Suprapubic skin (tissue), 4 donors: ENCODE measurements around the gene BGN. TPM values are rescaled to one million over a fixed set of nuclear protein-coding genes. Genes with fewer than 3 reads are reported as not detected.

Source experiments
- DNase-seq, 2 donors: peaks; one replicate each; pipeline ENCODE4 v3.0.0-alpha.2; 2019; ENCODE audit warnings: low spot score in 2 of 2
- H3K27ac ChIP-seq: fragments of 200-600 bp; sonication (generic); one replicate; pipeline ENCODE4 v1.5.1; 2019
- H3K27me3 ChIP-seq: fragments of 200-600 bp; sonication (generic); one replicate; pipeline ENCODE4 v1.5.1; 2019
- H3K36me3 ChIP-seq: fragments of 200-600 bp; sonication (generic); one replicate; pipeline ENCODE4 v1.5.1; 2019
- H3K4me1 ChIP-seq: fragments of 200-600 bp; sonication (generic); one replicate; pipeline ENCODE4 v1.5.1; 2019
- H3K4me3 ChIP-seq: fragments of 200-600 bp; sonication (generic); one replicate; pipeline ENCODE4 v1.5.1; 2019; ENCODE audit warnings: mild to moderate bottlenecking
- H3K9me3 ChIP-seq: fragments of 200-600 bp; sonication (generic); one replicate; pipeline ENCODE4 v1.5.1; 2019
- EP300 ChIP-seq: sonication (generic); formaldehyde crosslinking; IDR thresholded peaks from one replicate; pipeline ENCODE4 v1.6.1; 2017; ENCODE audit warnings: antibody characterized with exemption
- POLR2A ChIP-seq, 2 donors: fragments of 450-650 bp; IDR thresholded peaks; one replicate each; pipeline ENCODE4 v1.6.1; 2017; ENCODE audit warnings: antibody characterized with exemption in 2 of 2, mild to moderate bottlenecking in 2 of 2, moderate library complexity in 2 of 2
- POLR2AphosphoS5 ChIP-seq, 3 donors: sonication (generic); formaldehyde crosslinking; IDR thresholded peaks; one replicate each; pipeline ENCODE4 v1.6.1; 2017; ENCODE audit warnings: antibody characterized with exemption in 3 of 3
- WGBS: methylation state at CpG from one replicate; pipeline ENCODE4 v1.1.5; 2018; 5-methylcytosine and 5-hydroxymethylcytosine counted together
- total RNA-seq, 4 donors: library from RNA; depleted of rRNA; stranded (reverse); fragments of >200 nt; gene quantifications; one replicate each; pipeline ENCODE4 v1.1.0, GENCODE V29; 2016
- TF ChIP-seq, protein P1 (sequence below), 2 donors: fragments of 200-600 bp in 1 of 2; fragments of 450-650 bp in 1 of 2; sonication (generic) in 1 of 2; IDR thresholded peaks; one replicate each; pipeline ENCODE4 v1.5.1; 2016 to 2019; ENCODE audit warnings: antibody characterized with exemption in 2 of 2, mild to moderate bottlenecking in 1 of 2, moderate library complexity in 1 of 2

The BGN gene
- total RNA-seq, 4 donors from 2014 or later = 24.9 to 108 (median 67.3) TPM

DNA sequence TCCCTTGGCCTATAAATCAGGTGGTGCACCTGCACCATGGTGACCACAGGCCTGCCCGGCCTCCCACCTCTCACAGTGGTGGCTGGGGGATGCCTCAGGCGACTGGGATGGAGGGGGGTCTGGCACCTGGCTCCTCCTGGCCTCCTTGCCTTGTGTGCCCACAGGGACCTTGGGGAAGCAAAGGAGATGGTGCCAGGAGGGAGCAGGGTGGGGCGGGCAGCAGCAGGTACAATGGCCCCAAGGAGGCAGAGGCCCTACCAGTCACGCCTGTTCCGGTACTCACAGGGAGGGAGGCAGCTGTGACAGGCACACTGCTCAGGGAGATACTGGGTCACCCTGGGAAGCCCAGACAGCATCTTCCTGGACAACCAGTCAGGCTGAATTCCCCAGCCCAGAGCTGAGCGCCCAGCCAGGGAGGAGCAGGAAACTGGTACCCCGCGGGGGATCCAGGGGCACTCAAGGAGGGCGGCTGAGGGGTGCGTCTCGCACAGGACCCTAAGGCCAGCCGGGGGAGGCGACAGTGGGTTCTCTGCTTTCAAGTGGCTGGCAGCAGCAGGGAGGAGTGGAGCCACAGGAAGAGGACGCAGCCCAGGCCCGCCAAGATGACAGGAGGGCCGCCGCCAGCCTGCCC is 47.7 kb upstream of the BGN start:
- no peak overlapping the region for H3K27ac ChIP-seq
- no peak for DNase-seq
- 89% methylated on average over 17 of the region's 17 CpGs for WGBS
- no peak for TF ChIP-seq POLR2AphosphoS5 (IDR thresholded peaks at IDR 0.05)
- no peak for TF ChIP-seq EP300
- TF ChIP-seq, protein P1, sequence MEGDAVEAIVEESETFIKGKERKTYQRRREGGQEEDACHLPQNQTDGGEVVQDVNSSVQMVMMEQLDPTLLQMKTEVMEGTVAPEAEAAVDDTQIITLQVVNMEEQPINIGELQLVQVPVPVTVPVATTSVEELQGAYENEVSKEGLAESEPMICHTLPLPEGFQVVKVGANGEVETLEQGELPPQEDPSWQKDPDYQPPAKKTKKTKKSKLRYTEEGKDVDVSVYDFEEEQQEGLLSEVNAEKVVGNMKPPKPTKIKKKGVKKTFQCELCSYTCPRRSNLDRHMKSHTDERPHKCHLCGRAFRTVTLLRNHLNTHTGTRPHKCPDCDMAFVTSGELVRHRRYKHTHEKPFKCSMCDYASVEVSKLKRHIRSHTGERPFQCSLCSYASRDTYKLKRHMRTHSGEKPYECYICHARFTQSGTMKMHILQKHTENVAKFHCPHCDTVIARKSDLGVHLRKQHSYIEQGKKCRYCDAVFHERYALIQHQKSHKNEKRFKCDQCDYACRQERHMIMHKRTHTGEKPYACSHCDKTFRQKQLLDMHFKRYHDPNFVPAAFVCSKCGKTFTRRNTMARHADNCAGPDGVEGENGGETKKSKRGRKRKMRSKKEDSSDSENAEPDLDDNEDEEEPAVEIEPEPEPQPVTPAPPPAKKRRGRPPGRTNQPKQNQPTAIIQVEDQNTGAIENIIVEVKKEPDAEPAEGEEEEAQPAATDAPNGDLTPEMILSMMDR (IDR thresholded peaks at IDR 0.05) = no peak
- TF ChIP-seq POLR2A (IDR thresholded peaks at IDR 0.05) = no peak
- H3K9me3 ChIP-seq = no peaks in the 10 kb centered on the region
- no peaks in the 10 kb centered on the region for H3K27me3 ChIP-seq
- no peaks in the 10 kb centered on the region for H3K4me1 ChIP-seq
- no peak overlapping the region for H3K4me3 ChIP-seq
- peaks cover 9% of the 10 kb centered on the region for H3K36me3 ChIP-seq

DNA sequence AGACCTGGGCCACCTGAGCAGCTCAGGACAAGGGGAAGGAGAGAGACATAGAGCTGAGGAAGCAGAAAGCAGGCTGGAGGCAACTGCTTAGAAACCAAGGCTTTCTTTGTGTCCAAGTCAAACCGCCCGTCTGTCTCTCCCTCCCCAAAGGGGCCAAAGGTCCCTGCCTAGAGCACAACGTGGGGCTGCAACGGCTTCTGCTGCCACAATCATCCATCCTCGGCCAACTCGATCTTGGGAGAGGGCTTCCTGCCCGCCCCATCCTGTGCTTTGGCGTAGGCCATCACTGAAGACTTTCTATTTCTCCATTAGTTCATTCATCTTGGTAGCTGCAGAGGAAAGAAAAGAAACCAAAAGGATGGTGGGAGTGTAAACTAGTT is 47.2 kb upstream of the BGN start:
- Histone ChIP-seq H3K27me3 (no peaks in the 10 kb centered on the region), H3K27ac (no peak overlapping the region), H3K36me3 (peaks cover 9% of the 10 kb centered on the region), H3K4me3 (no peak overlapping the region), H3K4me1 (no peaks in the 10 kb centered on the region), H3K9me3 (no peaks in the 10 kb centered on the region)
- TF ChIP-seq POLR2A (IDR thresholded peaks at IDR 0.05) (no peak), POLR2AphosphoS5 (IDR thresholded peaks at IDR 0.05) (no peak), EP300 (no peak)
- TF ChIP-seq, protein P1 (IDR thresholded peaks at IDR 0.05) = no peak
- WGBS = 88% methylated on average over 8 of the region's 8 CpGs
- DNase-seq = no peak

DNA sequence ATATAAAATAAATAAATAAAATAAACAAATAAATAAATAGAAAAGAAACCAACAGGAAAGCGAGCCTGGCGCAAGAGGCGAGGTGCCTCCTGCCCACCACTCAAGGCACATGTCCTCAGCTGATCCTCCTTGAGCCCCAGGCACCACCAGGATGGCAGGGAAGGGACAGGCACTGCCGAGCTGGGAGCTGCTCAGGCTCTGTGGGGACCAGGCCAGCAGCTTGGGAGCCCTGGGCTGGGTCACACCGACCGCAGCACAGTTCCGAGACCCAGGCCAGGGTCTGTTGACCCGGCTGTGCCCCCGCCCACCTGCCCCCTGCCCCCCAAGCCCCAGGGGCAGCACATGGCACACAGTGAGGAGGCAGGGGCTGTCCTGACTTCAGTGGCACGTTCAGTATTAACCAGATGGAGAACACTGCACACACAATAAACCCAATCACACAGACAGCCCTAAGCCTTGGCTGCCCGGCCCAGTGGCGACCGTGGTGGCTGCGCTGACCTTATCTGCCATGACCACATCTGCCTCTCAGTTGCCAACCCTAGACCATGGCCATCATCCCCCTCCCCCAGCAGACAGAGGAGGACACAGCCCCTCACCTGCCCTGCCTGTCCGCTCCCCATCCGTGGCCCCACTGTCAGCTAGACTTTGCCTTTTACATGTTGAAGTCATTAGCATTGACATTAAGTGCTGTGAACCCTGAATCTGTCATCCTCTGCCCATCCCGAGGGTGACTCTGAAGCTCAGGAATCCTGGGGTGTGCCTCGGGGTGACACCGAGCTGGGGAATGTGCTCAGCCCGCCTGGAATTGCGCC is 46.0 kb upstream of the BGN start:
- H3K27ac ChIP-seq = no peak overlapping the region
- no peaks in the 10 kb centered on the region for H3K4me1 ChIP-seq
- H3K4me3 ChIP-seq = no peak overlapping the region
- TF ChIP-seq POLR2A (IDR thresholded peaks at IDR 0.05) (no peak), POLR2AphosphoS5 (IDR thresholded peaks at IDR 0.05) (no peak), EP300 (no peak)
- TF ChIP-seq, protein P1 (IDR thresholded peaks at IDR 0.05) = no peak
- no peaks in the 10 kb centered on the region for H3K27me3 ChIP-seq
- DNase-seq = no peak
- H3K9me3 ChIP-seq = no peaks in the 10 kb centered on the region
- WGBS = 94% methylated on average over 11 of the region's 21 CpGs
- peaks cover 9% of the 10 kb centered on the region for H3K36me3 ChIP-seq

DNA sequence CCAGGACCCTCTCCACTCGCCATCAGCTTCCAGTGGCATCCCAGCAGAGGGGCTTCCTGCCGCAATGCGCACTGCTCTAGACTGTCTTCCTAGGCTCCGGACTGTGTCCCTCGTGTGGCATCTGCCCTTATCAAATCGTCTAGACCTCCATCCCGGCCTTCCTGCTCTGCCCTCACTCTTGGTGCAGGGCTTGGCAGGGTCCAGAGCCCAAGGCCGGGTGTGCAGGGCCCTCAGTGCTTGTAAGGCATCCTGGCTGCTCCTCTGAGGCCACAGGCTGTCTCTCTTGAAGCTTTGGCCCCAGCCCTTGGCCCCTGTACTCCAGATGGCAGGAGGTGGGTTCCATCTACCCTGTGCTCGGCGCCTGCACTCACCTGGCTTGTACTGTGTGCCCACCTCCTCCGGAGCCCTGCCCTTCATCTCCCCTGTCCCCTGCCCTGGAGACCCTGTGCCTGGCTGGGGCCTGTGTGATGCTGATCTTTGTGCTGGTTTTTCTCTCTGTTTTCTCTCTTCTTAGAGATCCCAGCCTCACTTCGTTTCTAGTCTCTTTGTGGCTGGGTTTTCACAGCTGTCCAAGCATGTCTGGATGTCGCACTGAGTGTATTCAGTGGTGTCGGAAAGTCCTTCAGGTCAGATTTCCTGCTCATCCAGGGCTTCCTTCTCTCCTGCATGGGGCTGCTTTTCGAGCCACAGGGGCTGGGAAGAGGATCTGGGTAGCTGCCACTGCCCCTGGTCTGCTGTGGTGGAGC is 45.2 kb upstream of the BGN start:
- DNase-seq = no peak
- no peaks in the 10 kb centered on the region for H3K27me3 ChIP-seq
- no peak overlapping the region for H3K27ac ChIP-seq
- no peaks in the 10 kb centered on the region for H3K4me1 ChIP-seq
- no peak overlapping the region for H3K4me3 ChIP-seq
- no peak for TF ChIP-seq POLR2AphosphoS5 (IDR thresholded peaks at IDR 0.05)
- TF ChIP-seq POLR2A (IDR thresholded peaks at IDR 0.05) = no peak
- TF ChIP-seq, protein P1 (IDR thresholded peaks at IDR 0.05) = no peak
- H3K36me3 ChIP-seq = peaks cover 10% of the 10 kb centered on the region
- H3K9me3 ChIP-seq = no peaks in the 10 kb centered on the region
- 84% methylated on average over 7 of the region's 15 CpGs for WGBS
